Measurements from ENCODE around the gene ACTL10. TPM values are rescaled to one million over a fixed set of nuclear protein-coding genes. Genes with fewer than 3 reads are reported as not detected.

The ACTL10 gene
- total and polyA plus RNA-seq, 7 donors, result 0.04 to 0.74 (median 0.39) TPM; not detected in 1

DNA sequence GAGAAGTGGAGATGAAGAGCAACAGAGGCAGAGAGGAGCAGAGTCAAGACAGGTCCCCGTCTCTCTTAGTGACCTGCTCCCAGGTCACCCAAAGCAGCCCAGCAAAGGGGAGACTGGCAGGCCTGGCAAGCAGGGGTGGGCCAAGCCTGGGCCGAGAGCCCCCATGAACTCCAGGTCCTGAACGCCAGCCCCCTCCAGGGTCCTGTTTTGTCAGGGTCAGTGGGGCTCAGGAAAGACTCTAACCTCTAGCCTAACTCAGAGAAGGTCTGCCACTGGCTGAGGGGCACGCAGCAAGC is 6.3 kb downstream of the ACTL10 start:
- no peak for ATAC-seq
- Histone ChIP-seq H3K27me3 (ENCODE audit: insufficient read depth in 3 of 3, low read length in 2 of 3) (no peaks in the 10 kb centered on the region), H3K36me3 (ENCODE audit: insufficient read depth in 1 of 2, low read depth in 1 of 2) (peaks cover 0 to 43% of the 10 kb centered on the region in 2 donors), H3K9me3 (no peaks in the 10 kb centered on the region), H3K4me3 (peak overlapping the region; percentile 92), H3K27ac (peak overlapping the region; percentile 87), H3K4me1 (peaks cover 24% of the 10 kb centered on the region)
- 59 to 68% (median 63%) methylated on average over 4 of the region's 4 CpGs for WGBS, 3 donors
- DNase-seq, result peak in 1 of 2 donors; percentile 50
- intact Hi-C loops (cut with DNase I), result no loop called here
- TF ChIP-seq, protein P1, sequence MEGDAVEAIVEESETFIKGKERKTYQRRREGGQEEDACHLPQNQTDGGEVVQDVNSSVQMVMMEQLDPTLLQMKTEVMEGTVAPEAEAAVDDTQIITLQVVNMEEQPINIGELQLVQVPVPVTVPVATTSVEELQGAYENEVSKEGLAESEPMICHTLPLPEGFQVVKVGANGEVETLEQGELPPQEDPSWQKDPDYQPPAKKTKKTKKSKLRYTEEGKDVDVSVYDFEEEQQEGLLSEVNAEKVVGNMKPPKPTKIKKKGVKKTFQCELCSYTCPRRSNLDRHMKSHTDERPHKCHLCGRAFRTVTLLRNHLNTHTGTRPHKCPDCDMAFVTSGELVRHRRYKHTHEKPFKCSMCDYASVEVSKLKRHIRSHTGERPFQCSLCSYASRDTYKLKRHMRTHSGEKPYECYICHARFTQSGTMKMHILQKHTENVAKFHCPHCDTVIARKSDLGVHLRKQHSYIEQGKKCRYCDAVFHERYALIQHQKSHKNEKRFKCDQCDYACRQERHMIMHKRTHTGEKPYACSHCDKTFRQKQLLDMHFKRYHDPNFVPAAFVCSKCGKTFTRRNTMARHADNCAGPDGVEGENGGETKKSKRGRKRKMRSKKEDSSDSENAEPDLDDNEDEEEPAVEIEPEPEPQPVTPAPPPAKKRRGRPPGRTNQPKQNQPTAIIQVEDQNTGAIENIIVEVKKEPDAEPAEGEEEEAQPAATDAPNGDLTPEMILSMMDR (IDR thresholded peaks at IDR 0.05), result no peak

DNA sequence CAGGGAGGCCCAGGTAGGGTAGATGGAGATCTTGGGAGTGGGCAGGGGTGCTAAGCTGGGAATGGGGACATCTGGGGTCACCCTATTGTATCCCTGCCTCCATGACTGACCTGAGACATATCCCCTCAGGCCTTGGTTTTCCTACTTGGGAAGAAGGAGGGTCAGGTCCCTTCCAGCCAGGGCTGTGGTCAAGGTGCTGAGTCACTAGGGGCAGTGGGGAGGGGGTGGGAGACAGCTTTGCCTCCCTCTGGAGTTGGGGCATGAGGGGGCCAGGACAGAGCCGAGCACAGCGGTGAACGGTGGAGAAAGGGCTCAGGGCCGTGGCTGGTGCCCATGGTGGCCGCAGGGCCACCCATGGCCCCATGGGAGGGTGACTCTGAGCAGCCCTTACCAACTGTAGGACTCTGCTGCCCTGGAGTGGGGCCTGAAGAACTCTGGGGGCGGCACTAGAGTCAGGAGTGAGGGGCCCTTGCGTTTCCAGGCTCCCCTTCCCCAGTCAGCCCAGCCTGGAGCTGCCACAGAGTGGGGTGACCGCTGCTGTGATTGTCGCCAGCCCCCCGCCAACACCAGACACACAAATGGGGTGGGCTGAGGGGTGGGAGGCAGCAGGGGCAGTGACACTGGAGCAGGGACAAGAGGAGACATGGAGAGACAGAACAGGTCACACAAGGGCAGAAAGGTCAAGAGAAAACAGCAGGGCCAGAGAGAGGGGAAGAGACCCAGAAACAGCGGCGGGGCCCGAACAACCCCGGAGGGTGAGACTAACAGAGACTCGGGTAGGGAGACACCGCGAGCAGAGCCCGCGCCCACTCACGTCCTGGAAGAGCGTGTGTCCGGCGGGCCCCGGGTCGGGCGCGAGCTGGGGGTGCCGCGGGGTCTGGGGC is 6.9 kb downstream of the ACTL10 start:
- peak overlapping the region; percentile 92 for H3K4me3 ChIP-seq
- TF ChIP-seq, protein P1 (IDR thresholded peaks at IDR 0.05), result no peak
- no peaks in the 10 kb centered on the region for H3K9me3 ChIP-seq
- intact Hi-C loops (cut with DNase I), result no loop called here
- H3K27me3 ChIP-seq (ENCODE audit: insufficient read depth in 3 of 3, low read length in 2 of 3), result no peaks in the 10 kb centered on the region
- peak; percentile 25 to 53 (median 38) for ATAC-seq
- H3K4me1 ChIP-seq, result peaks cover 18% of the 10 kb centered on the region
- H3K36me3 ChIP-seq (ENCODE audit: insufficient read depth in 1 of 2, low read depth in 1 of 2), result peaks cover 0 to 39% of the 10 kb centered on the region in 2 donors
- DNase-seq, result peak in 1 of 2 donors; percentile 57
- 8 to 16% (median 11%) methylated on average over 15 to 29 of the region's 29 CpGs for WGBS, 3 donors
- peak overlapping the region; percentile 87 for H3K27ac ChIP-seq

DNA sequence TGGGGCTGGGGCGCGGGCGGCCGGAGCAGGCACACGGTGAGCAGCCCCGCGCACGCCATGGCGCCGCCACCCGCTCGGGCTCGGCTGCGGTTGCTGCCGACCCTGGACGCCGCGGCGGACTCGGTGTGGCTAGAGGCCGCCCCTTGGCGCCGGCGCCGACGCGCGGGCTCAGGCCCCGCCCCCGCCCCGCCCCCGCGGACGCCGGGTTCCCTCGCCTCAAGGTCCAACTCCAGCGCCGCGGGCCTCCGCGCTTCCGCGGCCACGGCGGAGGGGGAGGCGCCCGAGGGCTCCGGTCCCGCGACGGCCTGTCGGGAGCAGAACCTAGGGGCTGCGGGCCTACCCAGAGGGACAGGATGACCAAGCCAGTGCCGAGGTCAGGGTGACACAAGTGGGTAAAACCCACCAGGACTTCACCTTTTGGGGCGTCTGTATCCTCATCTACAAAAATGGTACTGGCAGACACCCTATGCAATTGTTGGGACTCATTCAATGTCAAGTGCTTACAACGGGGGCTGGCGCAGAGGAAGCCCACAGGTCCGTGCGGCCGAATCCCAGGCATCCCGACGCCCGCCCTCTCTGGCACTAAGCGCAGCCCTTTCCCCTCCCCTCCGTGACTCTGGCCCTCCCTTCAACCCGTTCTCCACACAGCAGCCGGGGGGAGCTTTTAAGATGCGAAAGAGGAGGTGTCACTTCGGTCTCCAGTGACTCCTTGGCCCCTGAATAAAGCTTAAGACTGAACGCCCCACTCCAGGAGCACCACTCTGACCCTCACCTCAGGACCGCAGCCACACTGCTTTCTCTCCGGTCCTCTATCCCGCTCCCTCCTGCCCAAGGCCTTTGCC is 7.8 kb downstream of the ACTL10 start, which contains the start of gene NECAB3:
TSS of gene NECAB3 (minus strand) at position 135 of the 842 bp plus-strand sequence. CDS start at position 59, 76 bp downstream.
- intact Hi-C loops (cut with DNase I), result no loop called here
- TF ChIP-seq, protein P1 (IDR thresholded peaks at IDR 0.05), result no peak
- Histone ChIP-seq H3K27ac (peak within 1 kb of the TSS; percentile 87), H3K27me3 (ENCODE audit: insufficient read depth in 3 of 3, low read length in 2 of 3) (no peaks in the 10 kb centered on the region), H3K4me1 (peaks cover 18% of the 10 kb centered on the region), H3K9me3 (no peaks in the 10 kb centered on the region), H3K4me3 (peak within 1 kb of the TSS; percentile 92), H3K36me3 (ENCODE audit: insufficient read depth in 1 of 2, low read depth in 1 of 2) (peaks cover 0 to 30% of the 10 kb centered on the region in 2 donors)
- 5 to 6% (median 5%) methylated on average over 46 to 73 of the region's 73 CpGs for WGBS, 3 donors
- DNase-seq (peak; percentile 87 to 91), ATAC-seq (peak; percentile 87 to 89 (median 88))

DNA sequence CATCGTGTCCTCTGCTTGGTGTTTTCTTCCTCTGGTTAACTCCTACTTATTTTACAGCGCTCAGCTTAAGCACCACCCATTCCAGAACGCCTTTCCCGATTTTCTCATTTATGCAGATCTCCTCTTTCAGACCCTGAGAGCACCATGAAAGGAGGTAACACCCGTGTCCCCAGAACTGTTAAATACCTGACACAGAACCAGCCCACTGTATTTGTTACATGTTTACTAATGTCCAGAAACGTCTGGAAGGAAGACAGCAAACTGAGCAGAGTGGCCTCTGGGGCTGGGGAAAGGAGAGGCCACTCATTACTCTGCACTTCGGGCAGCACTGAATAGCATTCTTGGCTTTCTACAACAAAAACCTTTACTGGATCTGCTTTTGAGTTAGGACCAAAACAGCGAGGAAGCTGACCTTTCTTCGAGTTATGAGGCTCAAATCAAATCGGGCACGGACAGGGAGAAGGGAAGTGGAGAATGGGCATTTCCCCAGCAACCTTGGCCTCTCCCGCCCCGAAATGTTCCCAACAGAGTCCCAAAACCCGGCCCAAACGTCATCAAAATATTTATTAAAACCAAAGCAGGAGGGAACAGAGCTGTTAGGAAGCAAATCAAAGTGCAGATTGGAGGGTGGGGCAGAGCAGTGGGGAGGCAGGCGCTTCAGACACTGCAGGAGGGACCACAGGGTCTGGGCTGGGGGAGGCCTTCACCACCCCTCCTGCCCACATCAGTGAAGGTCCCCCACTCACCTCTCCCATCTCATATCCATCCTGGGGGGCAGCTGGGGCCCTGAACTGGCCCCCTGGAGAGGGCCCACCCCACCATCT is 8.6 kb downstream of the ACTL10 start:
- peak overlapping the region; percentile 87 for H3K27ac ChIP-seq
- DNase-seq (peak in 1 of 2 donors; percentile 66), ATAC-seq (no peak)
- H3K9me3 ChIP-seq, result no peaks in the 10 kb centered on the region
- TF ChIP-seq, protein P1 (IDR thresholded peaks at IDR 0.05), result no peak
- H3K4me3 ChIP-seq, result peak overlapping the region; percentile 92
- 37 to 52% (median 47%) methylated on average over 16 of the region's 16 CpGs for WGBS, 3 donors
- H3K4me1 ChIP-seq, result peaks cover 18% of the 10 kb centered on the region
- intact Hi-C loops (cut with DNase I), result no loop called here
- peaks cover 0 to 22% of the 10 kb centered on the region in 2 donors for H3K36me3 ChIP-seq (ENCODE audit: insufficient read depth in 1 of 2, low read depth in 1 of 2)
- no peaks in the 10 kb centered on the region for H3K27me3 ChIP-seq (ENCODE audit: insufficient read depth in 3 of 3, low read length in 2 of 3)

All from psoas muscle (tissue), 8 donors.